Measurements from ENCODE around the gene BLID. TPM values are rescaled to one million over a fixed set of nuclear protein-coding genes. Genes with fewer than 3 reads are reported as not detected.

Gene BLID
- polyA plus RNA-seq, 1 donor (not counting 4 experiments of a cell fraction or from before 2014, with no cell fraction given), result 0.18 TPM

DNA sequence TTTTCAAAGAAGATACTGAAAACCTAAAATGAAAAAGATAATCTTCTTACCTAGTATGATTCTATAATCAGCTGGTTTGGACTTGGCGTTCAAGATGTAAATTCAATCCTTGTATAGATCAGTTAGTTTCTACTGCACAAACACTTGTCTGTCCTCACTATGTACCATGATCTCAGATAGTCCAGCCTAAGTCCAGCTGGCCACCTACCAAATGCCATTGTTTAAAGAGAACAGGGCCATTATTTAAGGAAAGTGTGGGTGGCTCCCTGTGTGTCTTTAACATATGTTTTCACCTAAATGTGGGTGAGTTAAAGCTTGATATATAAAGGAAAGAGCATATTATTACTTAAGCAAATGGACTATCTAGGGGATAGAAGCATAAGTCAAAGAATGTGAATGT lies 38.6 kb downstream of the BLID start:
- dilution Hi-C loops (cut with MboI; ENCODE audit: extremely low pct_ligation_motif_present, low sequenced_read_pairs), result no loop called here
- Histone ChIP-seq H3K9me1 (ENCODE audit: control insufficient read depth, extremely low read depth, insufficient read depth, low read length) (no peaks in the 10 kb centered on the region), H3K4me2 (ENCODE audit: control insufficient read depth, extremely low read depth, insufficient read depth, low read depth, low read length) (no peak overlapping the region), H4K20me1 (ENCODE audit: control insufficient read depth, extremely low read depth, insufficient read depth, low read length) (no peaks in the 10 kb centered on the region), H3K27ac (ENCODE audit: control insufficient read depth, insufficient read depth, low read length) (no peak overlapping the region), H2AFZ (ENCODE audit: control insufficient read depth, low read length) (no peak overlapping the region), H3K79me2 (ENCODE audit: control insufficient read depth, insufficient read depth, low read length) (no peaks in the 10 kb centered on the region), H3K27me3 (ENCODE audit: control insufficient read depth, extremely low read depth, insufficient read depth, low read length) (no peaks in the 10 kb centered on the region), H3K4me1 (ENCODE audit: control insufficient read depth, extremely low read depth, insufficient read depth, low read length) (no peaks in the 10 kb centered on the region), H3K4me3 (ENCODE audit: control insufficient read depth in 2 of 3, extremely low read depth in 1 of 3, insufficient read depth in 2 of 3, low read depth in 1 of 3, low read length in 3 of 3) (no peak overlapping the region), H3K9ac (ENCODE audit: control insufficient read depth, extremely low read depth, insufficient read depth, low read length) (no peak overlapping the region), H3K9me3 (ENCODE audit: control insufficient read depth, low read depth, low read length) (no peaks in the 10 kb centered on the region), H3K36me3 (ENCODE audit: control insufficient read depth in 2 of 2, extremely low read depth in 1 of 2, insufficient read depth in 2 of 2, low read length in 2 of 2) (no peaks in the 10 kb centered on the region)
- TF ChIP-seq EZH2 (IDR thresholded peaks at IDR 0.05; ENCODE audit: low read length), result no peak
- TF ChIP-seq, protein P1, sequence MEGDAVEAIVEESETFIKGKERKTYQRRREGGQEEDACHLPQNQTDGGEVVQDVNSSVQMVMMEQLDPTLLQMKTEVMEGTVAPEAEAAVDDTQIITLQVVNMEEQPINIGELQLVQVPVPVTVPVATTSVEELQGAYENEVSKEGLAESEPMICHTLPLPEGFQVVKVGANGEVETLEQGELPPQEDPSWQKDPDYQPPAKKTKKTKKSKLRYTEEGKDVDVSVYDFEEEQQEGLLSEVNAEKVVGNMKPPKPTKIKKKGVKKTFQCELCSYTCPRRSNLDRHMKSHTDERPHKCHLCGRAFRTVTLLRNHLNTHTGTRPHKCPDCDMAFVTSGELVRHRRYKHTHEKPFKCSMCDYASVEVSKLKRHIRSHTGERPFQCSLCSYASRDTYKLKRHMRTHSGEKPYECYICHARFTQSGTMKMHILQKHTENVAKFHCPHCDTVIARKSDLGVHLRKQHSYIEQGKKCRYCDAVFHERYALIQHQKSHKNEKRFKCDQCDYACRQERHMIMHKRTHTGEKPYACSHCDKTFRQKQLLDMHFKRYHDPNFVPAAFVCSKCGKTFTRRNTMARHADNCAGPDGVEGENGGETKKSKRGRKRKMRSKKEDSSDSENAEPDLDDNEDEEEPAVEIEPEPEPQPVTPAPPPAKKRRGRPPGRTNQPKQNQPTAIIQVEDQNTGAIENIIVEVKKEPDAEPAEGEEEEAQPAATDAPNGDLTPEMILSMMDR (optimal IDR thresholded peaks at IDR 0.05 in 1 of 3, IDR thresholded peaks at IDR 0.05 in 1 of 3, conservative IDR thresholded peaks at IDR 0.05 in 1 of 3; ENCODE audit: extremely low read depth in 1 of 3, insufficient read depth in 2 of 3, low read length in 3 of 3), result no peak
- DNase-seq (ENCODE audit: low read depth, low spot score) (no peak), FAIRE-seq (no peak)

DNA sequence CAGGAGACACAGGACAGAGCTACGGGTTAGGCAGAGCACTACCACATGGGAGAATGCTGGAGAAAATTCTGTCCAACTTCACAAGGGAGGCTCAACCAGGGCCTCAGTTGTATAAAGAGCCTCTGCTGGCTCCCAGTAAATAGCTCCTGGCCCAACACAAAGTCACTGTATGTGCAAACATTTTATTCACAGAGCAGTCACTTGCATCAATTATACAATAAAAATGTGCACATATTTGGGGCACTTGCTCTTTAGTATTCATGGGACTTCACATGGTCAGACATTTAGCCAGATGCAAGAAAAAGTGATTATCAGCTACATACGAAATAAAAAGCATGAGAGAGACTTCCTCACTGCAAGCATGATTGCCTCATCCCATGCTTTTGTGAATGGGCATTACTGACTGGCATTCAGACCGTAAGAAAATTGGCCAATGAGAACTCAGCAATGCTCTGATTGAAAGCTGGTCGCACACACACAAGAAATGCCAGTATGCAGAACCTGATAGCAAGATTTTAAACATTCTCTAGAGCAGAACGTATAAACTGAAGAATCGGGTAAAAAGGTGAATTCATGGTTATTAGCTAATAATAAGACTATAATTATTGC lies 39.4 kb downstream of the BLID start:
- TF ChIP-seq, protein P1 (optimal IDR thresholded peaks at IDR 0.05 in 1 of 3, IDR thresholded peaks at IDR 0.05 in 1 of 3, conservative IDR thresholded peaks at IDR 0.05 in 1 of 3; ENCODE audit: extremely low read depth in 1 of 3, insufficient read depth in 2 of 3, low read length in 3 of 3), result no peak
- no peak overlapping the region for H2AFZ ChIP-seq (ENCODE audit: control insufficient read depth, low read length)
- FAIRE-seq (no peak), DNase-seq (ENCODE audit: low read depth, low spot score) (no peak)
- H3K9me1 ChIP-seq (ENCODE audit: control insufficient read depth, extremely low read depth, insufficient read depth, low read length), result no peaks in the 10 kb centered on the region
- H3K9me3 ChIP-seq (ENCODE audit: control insufficient read depth, low read depth, low read length), result no peaks in the 10 kb centered on the region
- no peaks in the 10 kb centered on the region for H4K20me1 ChIP-seq (ENCODE audit: control insufficient read depth, extremely low read depth, insufficient read depth, low read length)
- H3K79me2 ChIP-seq (ENCODE audit: control insufficient read depth, insufficient read depth, low read length), result no peaks in the 10 kb centered on the region
- H3K27ac ChIP-seq (ENCODE audit: control insufficient read depth, insufficient read depth, low read length), result no peak overlapping the region
- no peak overlapping the region for H3K4me2 ChIP-seq (ENCODE audit: control insufficient read depth, extremely low read depth, insufficient read depth, low read depth, low read length)
- no peak overlapping the region for H3K9ac ChIP-seq (ENCODE audit: control insufficient read depth, extremely low read depth, insufficient read depth, low read length)
- H3K36me3 ChIP-seq (ENCODE audit: control insufficient read depth in 2 of 2, extremely low read depth in 1 of 2, insufficient read depth in 2 of 2, low read length in 2 of 2), result no peaks in the 10 kb centered on the region
- H3K4me3 ChIP-seq (ENCODE audit: control insufficient read depth in 2 of 3, extremely low read depth in 1 of 3, insufficient read depth in 2 of 3, low read depth in 1 of 3, low read length in 3 of 3), result no peak overlapping the region
- dilution Hi-C loops (cut with MboI; ENCODE audit: extremely low pct_ligation_motif_present, low sequenced_read_pairs), result no loop called here
- no peaks in the 10 kb centered on the region for H3K27me3 ChIP-seq (ENCODE audit: control insufficient read depth, extremely low read depth, insufficient read depth, low read length)
- H3K4me1 ChIP-seq (ENCODE audit: control insufficient read depth, extremely low read depth, insufficient read depth, low read length), result no peaks in the 10 kb centered on the region

All from keratinocyte (primary cell).